WERI-Rb-1 (cell line): ENCODE data around the gene ACAD11.

Experiments
- DNase-seq: peaks from one replicate; pipeline ENCODE4 v3.0.0-alpha.2; 2020
- H3K27ac ChIP-seq: fragments of 250-450 bp; sonication (Bioruptor Pico); 2 replicates; pipeline ENCODE4 v1.5.1; 2020; ENCODE audit warnings: mild to moderate bottlenecking, moderate library complexity
- H3K27me3 ChIP-seq: fragments of 250-450 bp; sonication (Bioruptor Pico); 2 replicates; pipeline ENCODE4 v1.5.1; 2021; ENCODE audit warnings: mild to moderate bottlenecking, low read depth, moderate library complexity; ENCODE audit not compliant: insufficient read depth, severe bottlenecking
- H3K36me3 ChIP-seq: fragments of 250-450 bp; sonication (Bioruptor Pico); 2 replicates; pipeline ENCODE4 v1.5.1; 2020; ENCODE audit warnings: mild to moderate bottlenecking, moderate library complexity
- H3K4me3 ChIP-seq: 2 replicates; pipeline ENCODE4 v1.5.1; 2011; ENCODE audit warnings: low read depth, mild to moderate bottlenecking, control low read depth, low read length
- H3K9me3 ChIP-seq: fragments of 250-450 bp; sonication (Bioruptor Pico); 2 replicates; pipeline ENCODE4 v1.5.1; 2021; ENCODE audit warnings: mild to moderate bottlenecking, moderate library complexity; ENCODE audit not compliant: severe bottlenecking
- TF ChIP-seq, protein P1 (sequence below): IDR thresholded peaks from 2 replicates; pipeline ENCODE4 v1.5.1; 2011; ENCODE audit warnings: low read depth, mild to moderate bottlenecking, control low read depth, inconsistent platforms, low read length

ACAD11 gene

DNA sequence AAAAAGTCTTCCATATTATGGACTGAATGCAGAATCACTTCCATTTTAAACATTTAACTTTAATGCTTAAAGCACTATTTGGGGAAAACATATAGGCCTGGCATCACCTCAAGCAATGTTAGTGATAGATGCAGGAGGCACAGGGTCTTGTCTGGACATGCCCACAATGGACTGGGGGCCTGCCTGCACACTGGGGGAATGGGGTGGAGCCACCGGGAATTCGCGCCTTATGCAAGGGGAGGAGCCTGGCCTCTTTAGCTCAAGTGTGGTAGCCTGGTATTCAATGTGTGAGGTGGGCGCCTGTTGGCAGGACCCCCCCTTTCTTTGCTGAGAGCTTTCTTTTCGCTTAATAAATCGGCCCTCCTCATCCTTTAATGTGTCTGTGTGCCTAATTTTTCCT is 32.7 kb downstream of the ACAD11 start:
- TF ChIP-seq, protein P1, sequence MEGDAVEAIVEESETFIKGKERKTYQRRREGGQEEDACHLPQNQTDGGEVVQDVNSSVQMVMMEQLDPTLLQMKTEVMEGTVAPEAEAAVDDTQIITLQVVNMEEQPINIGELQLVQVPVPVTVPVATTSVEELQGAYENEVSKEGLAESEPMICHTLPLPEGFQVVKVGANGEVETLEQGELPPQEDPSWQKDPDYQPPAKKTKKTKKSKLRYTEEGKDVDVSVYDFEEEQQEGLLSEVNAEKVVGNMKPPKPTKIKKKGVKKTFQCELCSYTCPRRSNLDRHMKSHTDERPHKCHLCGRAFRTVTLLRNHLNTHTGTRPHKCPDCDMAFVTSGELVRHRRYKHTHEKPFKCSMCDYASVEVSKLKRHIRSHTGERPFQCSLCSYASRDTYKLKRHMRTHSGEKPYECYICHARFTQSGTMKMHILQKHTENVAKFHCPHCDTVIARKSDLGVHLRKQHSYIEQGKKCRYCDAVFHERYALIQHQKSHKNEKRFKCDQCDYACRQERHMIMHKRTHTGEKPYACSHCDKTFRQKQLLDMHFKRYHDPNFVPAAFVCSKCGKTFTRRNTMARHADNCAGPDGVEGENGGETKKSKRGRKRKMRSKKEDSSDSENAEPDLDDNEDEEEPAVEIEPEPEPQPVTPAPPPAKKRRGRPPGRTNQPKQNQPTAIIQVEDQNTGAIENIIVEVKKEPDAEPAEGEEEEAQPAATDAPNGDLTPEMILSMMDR = no peak
- Histone ChIP-seq H3K4me3 (no peak overlapping the region), H3K27ac (peak overlapping the region; percentile 12; the same call in 1 of the 2 replicates), H3K27me3 (no peaks in the 10 kb centered on the region), H3K9me3 (no peaks in the 10 kb centered on the region), H3K36me3 (peaks cover 2% of the 10 kb centered on the region; the same call in 1 of the 2 replicates)
- DNase-seq = peak; percentile 33

DNA sequence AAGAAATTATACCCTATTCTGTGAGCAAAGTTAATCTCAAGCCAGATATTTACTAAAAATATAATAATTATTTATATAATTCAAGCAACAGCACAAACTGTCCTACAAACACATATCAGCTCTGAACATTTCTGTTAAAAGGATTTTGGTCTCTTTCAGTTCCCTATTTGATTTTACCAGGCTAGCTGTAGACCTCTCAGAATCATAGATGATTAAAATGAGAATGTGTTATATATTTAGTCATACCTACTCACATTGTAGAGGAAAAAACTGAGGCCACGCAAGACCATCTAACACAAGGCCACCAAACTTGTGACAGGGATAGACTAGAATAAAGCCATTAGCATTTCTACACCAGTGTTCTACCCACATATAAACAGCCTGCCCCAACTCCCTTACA is 34.0 kb downstream of the ACAD11 start:
- TF ChIP-seq, protein P1 = no peak
- peaks cover 2% of the 10 kb centered on the region; the same call in 1 of the 2 replicates for H3K36me3 ChIP-seq
- no peaks in the 10 kb centered on the region for H3K9me3 ChIP-seq
- H3K4me3 ChIP-seq = no peak overlapping the region
- H3K27me3 ChIP-seq = no peaks in the 10 kb centered on the region
- DNase-seq = no peak
- no peak overlapping the region for H3K27ac ChIP-seq

GRCh38 chr3:132624790-132625189 is 34.8 kb downstream of the ACAD11 start:
- Histone ChIP-seq H3K4me3 (no peak overlapping the region), H3K27me3 (no peaks in the 10 kb centered on the region), H3K36me3 (peaks cover 2% of the 10 kb centered on the region; the same call in 1 of the 2 replicates), H3K9me3 (no peaks in the 10 kb centered on the region), H3K27ac (no peak overlapping the region)
- TF ChIP-seq, protein P1 = no peak
- no peak for DNase-seq

GRCh38 chr3:132623646-132624045 is 36.0 kb downstream of the ACAD11 start:
- Histone ChIP-seq H3K4me3 (no peak overlapping the region), H3K36me3 (peaks cover 2% of the 10 kb centered on the region; the same call in 1 of the 2 replicates), H3K9me3 (no peaks in the 10 kb centered on the region), H3K27me3 (no peaks in the 10 kb centered on the region), H3K27ac (no peak overlapping the region)
- TF ChIP-seq, protein P1 = no peak
- no peak for DNase-seq

DNA sequence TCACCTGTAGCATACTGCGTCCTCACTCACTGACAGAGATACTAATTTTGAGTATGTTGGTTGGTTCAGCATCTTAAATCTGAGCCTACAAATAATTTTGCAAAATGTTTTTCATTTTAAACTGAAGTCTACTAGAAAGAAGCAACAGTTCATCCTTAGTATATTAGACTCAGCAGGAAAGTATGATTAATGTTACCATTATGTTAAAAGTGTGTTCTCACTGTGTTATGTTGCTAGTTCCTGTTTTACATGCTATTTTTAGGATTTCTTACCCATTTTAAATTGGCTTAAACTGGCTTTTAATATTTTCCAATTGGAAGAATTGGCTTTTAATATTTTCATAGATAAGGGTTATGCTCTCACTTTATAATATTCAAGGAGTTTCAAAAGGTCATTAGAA is 36.8 kb downstream of the ACAD11 start:
- H3K4me3 ChIP-seq = no peak overlapping the region
- DNase-seq = no peak
- H3K9me3 ChIP-seq = no peaks in the 10 kb centered on the region
- TF ChIP-seq, protein P1 = no peak
- H3K27me3 ChIP-seq = no peaks in the 10 kb centered on the region
- H3K27ac ChIP-seq = no peak overlapping the region
- no peaks in the 10 kb centered on the region; the same call in 1 of the 2 replicates for H3K36me3 ChIP-seq

- TF ChIP-seq, protein P1 = no peak
- Histone ChIP-seq H3K4me3 (no peak overlapping the region), H3K27me3 (no peaks in the 10 kb centered on the region), H3K27ac (no peak overlapping the region), H3K9me3 (no peaks in the 10 kb centered on the region), H3K36me3 (no peaks in the 10 kb centered on the region)
- no peak for DNase-seq
These were observed 37.5 kb downstream of the ACAD11 start for GRCh38 chr3:132622148-132622547.
